Spleen (tissue), 7 donors: Measurements from ENCODE around the gene SPIRE1.

Source experiments
- CTCF ChIP-seq, 11 experiments: fragments of 200-600 bp in 7 of 11; fragments of 450-650 bp in 4 of 11; sonication (generic) in 4 of 11; IDR thresholded peaks in 8 of 11; conservative IDR thresholded peaks in 3 of 11; 1 replicate in 7 of 11; 2 replicates in 4 of 11; pipeline versions ENCODE4 v1.4.0 to v1.8.0; 2016 to 2021; ENCODE audit warnings: antibody characterized with exemption in 11 of 11, inconsistent platforms in 4 of 11, mild to moderate bottlenecking in 1 of 11
- POLR2AphosphoS5 ChIP-seq, 3 donors: sonication (generic); formaldehyde crosslinking; IDR thresholded peaks; one replicate each; pipeline ENCODE4 v1.5.1; 2017; ENCODE audit warnings: antibody characterized with exemption in 3 of 3
- donor health status: DM: no; HTN: no; CAD: no; lungs with moderate emphysema.
- donor health status: DM: no; HTN: no; CAD: no.
- donor health status: DM: no; HTN: no; CAD: no.

GRCh38 chr18:12428923-12429322, 229.0 kb downstream of the SPIRE1 start:
- no peak for TF ChIP-seq POLR2AphosphoS5 (IDR thresholded peaks at IDR 0.05)
- TF ChIP-seq CTCF (IDR thresholded peaks at IDR 0.05 in 8 of 11, conservative IDR thresholded peaks at IDR 0.05 in 3 of 11), result no peak
